HG02870 (cell line): ENCODE measurements around the gene CNGA2.

Experiments
- ATAC-seq: cut with Tn5 transposase; IDR thresholded peaks from one replicate; pipeline ENCODE4 v1.9.1; 2021; ENCODE audit warnings: mild to moderate bottlenecking, moderate library complexity; ENCODE audit not compliant: unreplicated experiment

Gene CNGA2

GRCh38 chrX:151711154-151711553 lies 23.4 kb upstream of the CNGA2 start:
- no peak for ATAC-seq

- ATAC-seq: no peak
Observed at GRCh38 chrX:151711787-151712186, 22.8 kb upstream of the CNGA2 start.

GRCh38 chrX:151712253-151712652 lies 22.3 kb upstream of the CNGA2 start:
- no peak for ATAC-seq

GRCh38 chrX:151713849-151714248 lies 20.7 kb upstream of the CNGA2 start:
- no peak for ATAC-seq

- no peak for ATAC-seq
Observed at GRCh38 chrX:151714362-151714761, 20.2 kb upstream of the CNGA2 start.

GRCh38 chrX:151715752-151716151 lies 18.8 kb upstream of the CNGA2 start, which contains the start of gene FATE1:
TSS of gene FATE1 (plus strand) at chrX:151716035. CDS start at chrX:151716120, 85 bp downstream.
- no peak for ATAC-seq

GRCh38 chrX:151722241-151722846 lies 12.2 kb upstream of the CNGA2 start:
- no peak for ATAC-seq

- no peak for ATAC-seq
Observed at GRCh38 chrX:151723156-151723760, 11.3 kb upstream of the CNGA2 start.

GRCh38 chrX:151724563-151725337 lies 9.8 kb upstream of the CNGA2 start:
- ATAC-seq: no peak

GRCh38 chrX:151725338-151725614 lies 9.3 kb upstream of the CNGA2 start:
- no peak for ATAC-seq

- ATAC-seq: no peak
Observed at GRCh38 chrX:151726751-151727150, 7.8 kb upstream of the CNGA2 start.

- ATAC-seq: no peak
Observed at GRCh38 chrX:151727346-151727745, 7.2 kb upstream of the CNGA2 start.

GRCh38 chrX:151729056-151729725 lies 5.4 kb upstream of the CNGA2 start:
- ATAC-seq: no peak

- ATAC-seq: no peak
Observed at GRCh38 chrX:151735219-151735618, 673 bp downstream of the CNGA2 start.

- no peak for ATAC-seq
Observed at GRCh38 chrX:151736685-151737084, 2.1 kb downstream of the CNGA2 start.

GRCh38 chrX:151737494-151737893 lies 2.9 kb downstream of the CNGA2 start:
- no peak for ATAC-seq

GRCh38 chrX:151738751-151739150 lies 4.2 kb downstream of the CNGA2 start:
- no peak for ATAC-seq

GRCh38 chrX:151741606-151742005 lies 7.1 kb downstream of the CNGA2 start:
- ATAC-seq: no peak

- no peak for ATAC-seq
Observed at GRCh38 chrX:151742311-151742710, 7.8 kb downstream of the CNGA2 start.

- no peak for ATAC-seq
Observed at GRCh38 chrX:151743651-151744470, 9.3 kb downstream of the CNGA2 start.

GRCh38 chrX:151745651-151746050 lies 11.1 kb downstream of the CNGA2 start:
- no peak for ATAC-seq
